Embryonic facial prominence (tissue), 1 donor: ENCODE measurements around the gene CSRNP3.

ENCODE experiments used
- DNase-seq: peaks from one replicate; pipeline ENCODE4 v3.0.0-alpha.2; 2016; ENCODE audit errors: extremely low spot score

The CSRNP3 gene

GRCh38 chr2:165539985-165540384 is 70.5 kb downstream of the CSRNP3 start:
- DNase-seq: no peak

- DNase-seq: no peak
Measured at GRCh38 chr2:165544897-165545296, 75.4 kb downstream of the CSRNP3 start.

GRCh38 chr2:165547900-165548299 is 78.4 kb downstream of the CSRNP3 start:
- no peak for DNase-seq

- no peak for DNase-seq
Measured at GRCh38 chr2:165549619-165550018, 80.1 kb downstream of the CSRNP3 start.

- DNase-seq: no peak
Measured at GRCh38 chr2:165558832-165559231, 89.3 kb downstream of the CSRNP3 start.

GRCh38 chr2:165560377-165560988 is 91.0 kb downstream of the CSRNP3 start:
- no peak for DNase-seq

- no peak for DNase-seq
Measured at GRCh38 chr2:165561516-165561915, 92.0 kb downstream of the CSRNP3 start.

GRCh38 chr2:165562233-165562632 is 92.7 kb downstream of the CSRNP3 start:
- DNase-seq: no peak

GRCh38 chr2:165563468-165564225 is 94.1 kb downstream of the CSRNP3 start:
- no peak for DNase-seq

GRCh38 chr2:165566008-165566407 is 96.5 kb downstream of the CSRNP3 start:
- no peak for DNase-seq

GRCh38 chr2:165567273-165567672 is 97.8 kb downstream of the CSRNP3 start:
- no peak for DNase-seq

GRCh38 chr2:165568361-165568760 is 98.9 kb downstream of the CSRNP3 start:
- DNase-seq: no peak

GRCh38 chr2:165571477-165571876 is 102.0 kb downstream of the CSRNP3 start:
- no peak for DNase-seq

GRCh38 chr2:165572151-165572550 is 102.7 kb downstream of the CSRNP3 start:
- DNase-seq: no peak

GRCh38 chr2:165573534-165574461 is 104.3 kb downstream of the CSRNP3 start:
- DNase-seq: peak; percentile 62

GRCh38 chr2:165575044-165575615 is 105.6 kb downstream of the CSRNP3 start:
- no peak for DNase-seq

GRCh38 chr2:165576409-165577154 is 107.1 kb downstream of the CSRNP3 start:
- DNase-seq: no peak

GRCh38 chr2:165582409-165582808 is 112.9 kb downstream of the CSRNP3 start:
- no peak for DNase-seq

GRCh38 chr2:165582863-165583506 is 113.5 kb downstream of the CSRNP3 start:
- DNase-seq: no peak

- DNase-seq: no peak
Measured at GRCh38 chr2:165584126-165584654, 114.7 kb downstream of the CSRNP3 start.

GRCh38 chr2:165586019-165586418 is 116.5 kb downstream of the CSRNP3 start:
- no peak for DNase-seq
